Neural progenitor cell (in vitro differentiated cells): ENCODE results near the gene SRSF12. TPM values are rescaled to one million over a fixed set of nuclear protein-coding genes. Genes with fewer than 3 reads are reported as not detected.
A peak's percentile ranks its signal among the peaks of the same experiment; 100 is the strongest.

Experiments used
- DNase-seq: peaks from one replicate; pipeline ENCODE4 v3.0.0-alpha.2; 2016; ENCODE audit warnings: low spot score
- H2AFZ ChIP-seq: fragments of 200-600 bp; sonication (generic); replicated peaks from 2 replicates; pipeline ENCODE4 v1.6.1; 2016; ENCODE audit warnings: antibody characterized with exemption
- H3F3A ChIP-seq: fragments of 200-600 bp; sonication (generic); 2 replicates; pipeline ENCODE4 v1.6.1; 2016; ENCODE audit warnings: antibody characterized with exemption, low read depth
- H3K27ac ChIP-seq: fragments of 200-600 bp; sonication (generic); 2 replicates; pipeline ENCODE4 v1.5.1; 2016; ENCODE audit warnings: mild to moderate bottlenecking
- H3K27me3 ChIP-seq: fragments of 200-600 bp; sonication (generic); 2 replicates; pipeline ENCODE4 v1.6.1; 2016; ENCODE audit warnings: mild to moderate bottlenecking, moderate library complexity
- H3K36me3 ChIP-seq: fragments of 200-600 bp; sonication (generic); 2 replicates; pipeline ENCODE4 v1.5.1; 2016
- H3K4me1 ChIP-seq: fragments of 200-600 bp; sonication (generic); 2 replicates; pipeline ENCODE4 v1.6.1; 2016; ENCODE audit warnings: mixed run types
- H3K4me2 ChIP-seq: fragments of 200-600 bp; sonication (generic); 2 replicates; pipeline ENCODE4 v1.6.1; 2016
- H3K4me3 ChIP-seq: fragments of 200-600 bp; sonication (generic); 2 replicates; pipeline ENCODE4 v1.5.1; 2016
- H3K79me2 ChIP-seq: fragments of 200-600 bp; sonication (generic); 2 replicates; pipeline ENCODE4 v1.6.1; 2016; ENCODE audit warnings: low read depth
- H3K9ac ChIP-seq: fragments of 200-600 bp; sonication (generic); 2 replicates; pipeline ENCODE4 v1.6.1; 2016
- H3K9me3 ChIP-seq: fragments of 200-600 bp; sonication (generic); 2 replicates; pipeline ENCODE4 v1.5.1; 2016; ENCODE audit warnings: low read depth
- H4K20me1 ChIP-seq: fragments of 200-600 bp; sonication (generic); 2 replicates; pipeline ENCODE4 v1.6.1; 2016; ENCODE audit warnings: low read depth
- H3K27ac Mint-ChIP-seq: 3 replicates; pipeline ENCODE4 v1.8.0; 2021; ENCODE audit warnings: mixed read lengths
- H3K27me3 Mint-ChIP-seq: 2 replicates; pipeline ENCODE4 v1.8.0; 2022; ENCODE audit warnings: low read depth, mild to moderate bottlenecking, inconsistent platforms, moderate library complexity, mixed read lengths; ENCODE audit not compliant: insufficient read depth
- H3K36me3 Mint-ChIP-seq: 3 replicates; pipeline ENCODE4 v1.8.0; 2021; ENCODE audit warnings: mixed read lengths
- H3K4me1 Mint-ChIP-seq: 3 replicates; pipeline ENCODE4 v1.8.0; 2021; ENCODE audit warnings: mixed read lengths
- H3K4me3 Mint-ChIP-seq: 3 replicates; pipeline ENCODE4 v1.8.0; 2021; ENCODE audit warnings: mild to moderate bottlenecking, moderate library complexity, mixed read lengths
- H3K9me3 Mint-ChIP-seq: 3 replicates; pipeline ENCODE4 v1.8.0; 2020; ENCODE audit warnings: mixed read lengths
- CTCF ChIP-seq: fragments of 200-600 bp; sonication (generic); IDR thresholded peaks from 2 replicates; pipeline ENCODE4 v1.5.1; 2017; ENCODE audit warnings: antibody characterized with exemption, mild to moderate bottlenecking
- EZH2 ChIP-seq: fragments of 200-600 bp; sonication (generic); IDR thresholded peaks from 2 replicates; pipeline ENCODE4 v1.6.1; 2017; ENCODE audit warnings: antibody characterized with exemption, mild to moderate bottlenecking, moderate library complexity
- EZH2phosphoT487 ChIP-seq: fragments of 200-600 bp; sonication (generic); IDR thresholded peaks from 2 replicates; pipeline ENCODE4 v1.6.1; 2017; ENCODE audit warnings: antibody characterized with exemption
- total RNA-seq: library from RNA; depleted of rRNA; stranded (reverse); fragments of >200 nt; gene quantifications from 2 replicates; pipeline ENCODE4 v1.2.3, GENCODE V29; 2015; ENCODE audit warnings: low replicate concordance

SRSF12 gene
- total RNA-seq, 1 donor from 2014 or later, result 23.2 TPM

DNA sequence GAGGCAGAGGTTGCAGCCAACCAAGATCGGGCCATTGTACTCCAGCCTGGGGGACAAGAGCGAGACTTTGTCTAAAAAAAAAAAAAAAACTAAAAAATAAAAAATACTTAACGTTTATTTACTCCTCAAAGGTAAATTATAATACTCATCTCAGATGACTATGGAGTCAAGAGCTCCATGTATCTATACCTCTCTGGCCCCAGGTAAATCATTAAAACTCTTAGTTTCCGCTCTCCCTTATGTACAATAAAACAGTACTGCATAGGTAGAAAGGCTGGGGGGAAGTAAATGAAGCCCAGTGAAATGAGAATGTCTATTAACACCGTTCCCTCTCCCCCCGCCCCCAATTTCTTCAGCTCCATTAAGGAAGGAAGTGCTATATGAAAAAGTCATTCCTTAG is 1.2 kb downstream of the SRSF12 start:
- Mint-ChIP-seq H3K27me3 (peaks cover 9% of the 10 kb centered on the region), H3K36me3 (peaks cover 3% of the 10 kb centered on the region), H3K27ac (peak overlapping the region; percentile 77), H3K9me3 (no peaks in the 10 kb centered on the region), H3K4me1 (peaks cover 19% of the 10 kb centered on the region), H3K4me3 (peak overlapping the region; percentile 95)
- Histone ChIP-seq H3K36me3 (no peaks in the 10 kb centered on the region), H4K20me1 (no peaks in the 10 kb centered on the region), H3K4me2 (peak overlapping the region; percentile 85), H3K9ac (no peak overlapping the region), H2AFZ (no peak overlapping the region), H3K4me3 (peak overlapping the region; percentile 78), H3K27ac (no peak overlapping the region), H3K9me3 (no peaks in the 10 kb centered on the region), H3F3A (no peaks in the 10 kb centered on the region), H3K79me2 (peaks cover 52% of the 10 kb centered on the region), H3K27me3 (peaks cover 12% of the 10 kb centered on the region), H3K4me1 (peaks cover 3% of the 10 kb centered on the region)
- TF ChIP-seq CTCF (no peak), EZH2phosphoT487 (no peak)
- DNase-seq, result no peak

- Mint-ChIP-seq H3K36me3 (peaks cover 11% of the 10 kb centered on the region), H3K27me3 (peaks cover 3% of the 10 kb centered on the region), H3K4me1 (peaks cover 11% of the 10 kb centered on the region), H3K27ac (no peak overlapping the region), H3K9me3 (no peaks in the 10 kb centered on the region), H3K4me3 (no peak overlapping the region)
- peaks cover 68% of the 10 kb centered on the region for H3K79me2 ChIP-seq
- peaks cover 3% of the 10 kb centered on the region for H3K4me1 ChIP-seq
- H2AFZ ChIP-seq, result no peak overlapping the region
- TF ChIP-seq EZH2, result no peak
- no peak for TF ChIP-seq CTCF
- TF ChIP-seq EZH2phosphoT487, result no peak
- H3K36me3 ChIP-seq, result no peaks in the 10 kb centered on the region
- H3K4me3 ChIP-seq, result no peak overlapping the region
- H3K27me3 ChIP-seq, result no peaks in the 10 kb centered on the region
- H3K4me2 ChIP-seq, result no peak overlapping the region
- no peak for DNase-seq
- H4K20me1 ChIP-seq, result peaks cover 22% of the 10 kb centered on the region
- no peak overlapping the region for H3K27ac ChIP-seq
- no peaks in the 10 kb centered on the region for H3F3A ChIP-seq
- H3K9ac ChIP-seq, result no peak overlapping the region
- no peaks in the 10 kb centered on the region for H3K9me3 ChIP-seq
These were observed 5.9 kb downstream of the SRSF12 start for GRCh38 chr6:89111933-89112332.

GRCh38 chr6:89110284-89110683 is 7.6 kb downstream of the SRSF12 start:
- no peak overlapping the region for H3K9ac ChIP-seq
- H3K27me3 Mint-ChIP-seq, result no peaks in the 10 kb centered on the region
- H3K4me3 Mint-ChIP-seq, result no peak overlapping the region
- peaks cover 28% of the 10 kb centered on the region for H4K20me1 ChIP-seq
- H3K9me3 Mint-ChIP-seq, result no peaks in the 10 kb centered on the region
- H3K4me2 ChIP-seq, result no peak overlapping the region
- H3K79me2 ChIP-seq, result peaks cover 55% of the 10 kb centered on the region
- no peak for TF ChIP-seq EZH2
- no peak for TF ChIP-seq CTCF
- TF ChIP-seq EZH2phosphoT487, result no peak
- H3K9me3 ChIP-seq, result no peaks in the 10 kb centered on the region
- no peak overlapping the region for H3K27ac Mint-ChIP-seq
- no peaks in the 10 kb centered on the region for H3K4me1 ChIP-seq
- no peaks in the 10 kb centered on the region for H3F3A ChIP-seq
- peaks cover 13% of the 10 kb centered on the region for H3K36me3 Mint-ChIP-seq
- H3K4me1 Mint-ChIP-seq, result no peaks in the 10 kb centered on the region
- H3K27ac ChIP-seq, result no peak overlapping the region
- H3K27me3 ChIP-seq, result no peaks in the 10 kb centered on the region
- no peak overlapping the region for H3K4me3 ChIP-seq
- H2AFZ ChIP-seq, result no peak overlapping the region
- H3K36me3 ChIP-seq, result peaks cover 6% of the 10 kb centered on the region
- DNase-seq, result no peak
